K562 (cell line): Measurements from ENCODE around the gene PLEKHA7. TPM values are rescaled to one million over a fixed set of nuclear protein-coding genes. Genes with fewer than 3 reads are reported as not detected.

Source experiments
- LCOR ChIP-seq: sonication (generic); formaldehyde crosslinking; IDR thresholded peaks from 2 replicates; pipeline ENCODE4 v1.8.0; 2022; ENCODE audit warnings: mild to moderate bottlenecking, missing genetic modification reagents
- ZNF318 ChIP-seq, 2 experiments: fragments of 450-650 bp; IDR thresholded peaks; 2 replicates each; pipeline ENCODE4 v1.6.1; 2016; ENCODE audit warnings: mild to moderate bottlenecking in 2 of 2, borderline replicate concordance in 1 of 2, low read depth in 1 of 2, moderate library complexity in 1 of 2
- polyA plus RNA-seq, 8 experiments: library from polyadenylated mRNA; depleted of rRNA in 4 of 8; stranded (reverse) in 5 of 8; unstranded in 3 of 8; fragments of >200 nt; fragmentation: Nextera tagmentation in 2 of 8; fragmentation: Illumina TruSeq in 1 of 8; extraction: Ambion mirVana in 2 of 8; extraction: Trizol in 1 of 8; gene quantifications; 2 replicates each; pipeline versions ENCODE4 v1.2.1 to v1.2.3, GENCODE V29; 2011 to 2014; ENCODE audit warnings: inconsistent platforms in 1 of 8, missing spikeins in 1 of 8
- total RNA-seq, 7 experiments: library from RNA; depleted of rRNA in 6 of 7; stranded (reverse); fragments of >200 nt in 6 of 7; fragmentation: Illumina TruSeq in 2 of 7; extraction: Trizol in 2 of 7; gene quantifications; 2 replicates each; pipeline versions ENCODE4 v1.2.1 to v1.2.3, GENCODE V29; 2011 to 2021; ENCODE audit warnings: low replicate concordance in 1 of 7

The PLEKHA7 gene
- total and polyA plus RNA-seq, 9 of the 15 experiments (the other 6 are each of a cell fraction or from before 2014, with no cell fraction given) = 0.06 to 0.77 (median 0.20) TPM; not detected in 1

- TF ChIP-seq ZNF318 (IDR thresholded peaks at IDR 0.05; ENCODE audit: borderline replicate concordance in 1 of 2, low read depth in 1 of 2) (no peak), LCOR (CRISPR knock-in tag) (no peak)
These were observed 113.7 kb downstream of the PLEKHA7 start (continued) for GRCh38 chr11:16900491-16900890.
